Measurements from ENCODE around the gene MAN1C1.

DNA sequence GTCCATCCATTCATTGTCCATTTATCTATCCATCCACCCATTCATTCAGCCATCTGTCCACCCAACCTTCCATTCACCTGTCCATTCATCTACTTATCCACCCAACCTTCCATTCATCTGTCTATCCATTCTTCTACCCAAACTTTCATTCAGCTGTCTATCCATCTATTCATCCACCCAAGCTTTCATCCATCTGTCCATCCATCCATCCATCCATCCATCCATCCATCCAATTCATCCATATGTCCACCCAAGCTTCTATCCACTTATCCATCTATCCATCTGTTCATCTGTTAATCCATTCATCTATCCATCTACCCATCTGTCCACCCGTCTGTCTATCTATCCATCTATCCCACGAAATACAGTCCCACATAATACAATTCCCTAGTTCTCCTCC lies 21.6 kb upstream of the MAN1C1 start:
- no peak for TF ChIP-seq POLR2A (IDR thresholded peaks at IDR 0.05; ENCODE audit: extremely low read depth, insufficient read length)
- TF ChIP-seq, protein P1, sequence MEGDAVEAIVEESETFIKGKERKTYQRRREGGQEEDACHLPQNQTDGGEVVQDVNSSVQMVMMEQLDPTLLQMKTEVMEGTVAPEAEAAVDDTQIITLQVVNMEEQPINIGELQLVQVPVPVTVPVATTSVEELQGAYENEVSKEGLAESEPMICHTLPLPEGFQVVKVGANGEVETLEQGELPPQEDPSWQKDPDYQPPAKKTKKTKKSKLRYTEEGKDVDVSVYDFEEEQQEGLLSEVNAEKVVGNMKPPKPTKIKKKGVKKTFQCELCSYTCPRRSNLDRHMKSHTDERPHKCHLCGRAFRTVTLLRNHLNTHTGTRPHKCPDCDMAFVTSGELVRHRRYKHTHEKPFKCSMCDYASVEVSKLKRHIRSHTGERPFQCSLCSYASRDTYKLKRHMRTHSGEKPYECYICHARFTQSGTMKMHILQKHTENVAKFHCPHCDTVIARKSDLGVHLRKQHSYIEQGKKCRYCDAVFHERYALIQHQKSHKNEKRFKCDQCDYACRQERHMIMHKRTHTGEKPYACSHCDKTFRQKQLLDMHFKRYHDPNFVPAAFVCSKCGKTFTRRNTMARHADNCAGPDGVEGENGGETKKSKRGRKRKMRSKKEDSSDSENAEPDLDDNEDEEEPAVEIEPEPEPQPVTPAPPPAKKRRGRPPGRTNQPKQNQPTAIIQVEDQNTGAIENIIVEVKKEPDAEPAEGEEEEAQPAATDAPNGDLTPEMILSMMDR (IDR thresholded peaks at IDR 0.05; ENCODE audit: low read depth, low read length), result no peak
- TF ChIP-seq MYC (IDR thresholded peaks at IDR 0.05; ENCODE audit: low read depth, low read length), result no peak
- TF ChIP-seq, protein P2, sequence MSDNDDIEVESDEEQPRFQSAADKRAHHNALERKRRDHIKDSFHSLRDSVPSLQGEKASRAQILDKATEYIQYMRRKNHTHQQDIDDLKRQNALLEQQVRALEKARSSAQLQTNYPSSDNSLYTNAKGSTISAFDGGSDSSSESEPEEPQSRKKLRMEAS (IDR thresholded peaks at IDR 0.05; ENCODE audit: low read depth, low read length), result no peak

Measured in NB4 (cell line).